Suprapubic skin (tissue), 4 donors: ENCODE measurements around the gene SMOC2.

ENCODE experiments used
- EP300 ChIP-seq: sonication (generic); formaldehyde crosslinking; IDR thresholded peaks from one replicate; pipeline ENCODE4 v1.6.1; 2017; ENCODE audit warnings: antibody characterized with exemption
- POLR2A ChIP-seq, 2 donors: fragments of 450-650 bp; IDR thresholded peaks; one replicate each; pipeline ENCODE4 v1.6.1; 2017; ENCODE audit warnings: antibody characterized with exemption in 2 of 2, mild to moderate bottlenecking in 2 of 2, moderate library complexity in 2 of 2
- POLR2AphosphoS5 ChIP-seq, 3 donors: sonication (generic); formaldehyde crosslinking; IDR thresholded peaks; one replicate each; pipeline ENCODE4 v1.6.1; 2017; ENCODE audit warnings: antibody characterized with exemption in 3 of 3
- TF ChIP-seq, protein P1 (sequence below), 2 donors: fragments of 200-600 bp in 1 of 2; fragments of 450-650 bp in 1 of 2; sonication (generic) in 1 of 2; IDR thresholded peaks; one replicate each; pipeline ENCODE4 v1.5.1; 2016 to 2019; ENCODE audit warnings: antibody characterized with exemption in 2 of 2, mild to moderate bottlenecking in 1 of 2, moderate library complexity in 1 of 2

- TF ChIP-seq, protein P1, sequence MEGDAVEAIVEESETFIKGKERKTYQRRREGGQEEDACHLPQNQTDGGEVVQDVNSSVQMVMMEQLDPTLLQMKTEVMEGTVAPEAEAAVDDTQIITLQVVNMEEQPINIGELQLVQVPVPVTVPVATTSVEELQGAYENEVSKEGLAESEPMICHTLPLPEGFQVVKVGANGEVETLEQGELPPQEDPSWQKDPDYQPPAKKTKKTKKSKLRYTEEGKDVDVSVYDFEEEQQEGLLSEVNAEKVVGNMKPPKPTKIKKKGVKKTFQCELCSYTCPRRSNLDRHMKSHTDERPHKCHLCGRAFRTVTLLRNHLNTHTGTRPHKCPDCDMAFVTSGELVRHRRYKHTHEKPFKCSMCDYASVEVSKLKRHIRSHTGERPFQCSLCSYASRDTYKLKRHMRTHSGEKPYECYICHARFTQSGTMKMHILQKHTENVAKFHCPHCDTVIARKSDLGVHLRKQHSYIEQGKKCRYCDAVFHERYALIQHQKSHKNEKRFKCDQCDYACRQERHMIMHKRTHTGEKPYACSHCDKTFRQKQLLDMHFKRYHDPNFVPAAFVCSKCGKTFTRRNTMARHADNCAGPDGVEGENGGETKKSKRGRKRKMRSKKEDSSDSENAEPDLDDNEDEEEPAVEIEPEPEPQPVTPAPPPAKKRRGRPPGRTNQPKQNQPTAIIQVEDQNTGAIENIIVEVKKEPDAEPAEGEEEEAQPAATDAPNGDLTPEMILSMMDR (IDR thresholded peaks at IDR 0.05): no peak
- TF ChIP-seq POLR2A (IDR thresholded peaks at IDR 0.05): no peak
- TF ChIP-seq EP300: no peak
- no peak for TF ChIP-seq POLR2AphosphoS5 (IDR thresholded peaks at IDR 0.05)
Observed at GRCh38 chr6:168417679-168418557, 23.1 kb upstream of the SMOC2 start.
